Measurements from ENCODE around the gene LRMDA. TPM values are rescaled to one million over a fixed set of nuclear protein-coding genes. Genes with fewer than 3 reads are reported as not detected.

LRMDA gene
- total RNA-seq, 2 experiments from 2014 or later = not detected

DNA sequence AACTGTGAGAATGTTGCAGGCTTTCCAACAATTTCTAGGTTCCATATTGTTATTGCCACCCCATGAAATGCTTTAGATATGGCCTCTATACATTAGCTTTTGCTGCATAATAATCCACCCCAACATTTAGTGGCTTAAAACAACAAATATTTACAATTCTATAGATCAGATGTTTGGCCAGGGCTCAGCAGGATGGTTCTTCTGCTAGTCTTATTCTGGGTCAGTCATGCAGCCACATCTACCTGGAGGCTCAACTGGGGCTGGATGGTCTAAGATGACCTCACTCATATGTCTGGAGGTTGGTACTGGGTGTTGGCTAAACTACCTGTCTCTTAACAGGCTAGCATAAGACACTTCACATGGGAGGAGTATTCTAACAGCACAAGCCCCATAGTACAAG is 607.3 kb downstream of the LRMDA start:
- no peak for TF ChIP-seq CTCF (IDR thresholded peaks at IDR 0.05)
- Histone ChIP-seq H3K36me3 (ENCODE audit: insufficient read depth, low read length) (no peaks in the 10 kb centered on the region), H3K4me3 (ENCODE audit: low read length) (no peak overlapping the region), H3K27me3 (ENCODE audit: control insufficient read depth in 1 of 2, insufficient read depth in 2 of 2, low read length in 2 of 2) (peaks cover 0 to 2% of the 10 kb centered on the region in 2 experiments), H3K4me1 (ENCODE audit: insufficient read depth, low read length) (no peaks in the 10 kb centered on the region), H3K27ac (ENCODE audit: low read depth in 1 of 2, low read length in 2 of 2) (no peak overlapping the region), H3K9me3 (ENCODE audit: control insufficient read depth in 1 of 2, insufficient read depth in 1 of 2, low read length in 2 of 2) (no peaks in the 10 kb centered on the region)
- peaks cover 9% of the 10 kb centered on the region for H3K27me3 Mint-ChIP-seq
- DNase-seq (no peak), ATAC-seq (ENCODE audit: poor library complexity) (no peak)
- peaks cover 4% of the 10 kb centered on the region for H3K4me1 Mint-ChIP-seq (ENCODE audit: low read depth)
- intact Hi-C loops (cut with DNase I, micrococcal nuclease) = loop anchor here in 1 of 2 experiments (5.0 kb wide), 2 partner anchors 264 to 641 kb away; no protein-coding TSS in a partner anchor
- no peaks in the 10 kb centered on the region for H3K9me3 Mint-ChIP-seq
- no peaks in the 10 kb centered on the region for H3K36me3 Mint-ChIP-seq (ENCODE audit: low read depth)
- ChIA-PET CTCF (no interaction called here), POLR2A (no interaction called here)
- H3K4me3 Mint-ChIP-seq = no peak overlapping the region
- H3K27ac Mint-ChIP-seq = no peak overlapping the region

DNA sequence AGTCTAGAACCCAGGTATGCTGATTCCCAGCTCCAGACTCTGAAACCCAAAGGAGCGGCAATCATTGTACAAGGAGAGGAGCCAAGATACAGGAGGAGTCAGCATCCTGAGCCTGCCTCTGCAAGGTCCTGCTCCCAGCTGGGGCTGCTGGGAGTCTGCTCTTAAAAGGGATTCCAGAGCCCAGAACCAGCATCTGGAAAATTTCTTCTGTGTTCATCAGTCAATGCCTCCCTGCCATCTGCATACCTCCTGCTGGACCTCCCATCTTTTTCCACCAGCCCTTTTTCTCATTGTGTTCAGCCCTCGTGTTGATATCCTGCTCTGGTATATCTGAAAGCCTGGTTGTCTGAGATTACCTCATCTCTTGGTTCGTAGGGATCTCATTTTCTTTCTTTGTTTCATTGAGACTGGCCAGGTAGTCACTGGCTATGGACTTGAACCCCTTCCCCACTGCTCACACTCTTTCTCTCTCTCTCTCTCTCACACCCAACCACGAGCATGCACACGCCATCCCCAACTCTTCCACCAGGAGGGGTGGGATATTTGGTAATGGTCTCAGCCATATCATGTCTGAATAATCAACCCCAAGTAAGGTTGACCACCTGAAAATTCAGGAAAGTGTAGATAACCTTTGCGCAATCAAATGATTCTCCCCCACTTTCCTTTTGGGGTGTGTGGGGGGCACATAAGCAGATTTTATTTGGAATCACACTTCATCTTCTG is 608.8 kb downstream of the LRMDA start:
- Histone ChIP-seq H3K27me3 (ENCODE audit: control insufficient read depth in 1 of 2, insufficient read depth in 2 of 2, low read length in 2 of 2) (peaks cover 0 to 2% of the 10 kb centered on the region in 2 experiments), H3K27ac (ENCODE audit: low read depth in 1 of 2, low read length in 2 of 2) (no peak overlapping the region), H3K9me3 (ENCODE audit: control insufficient read depth in 1 of 2, insufficient read depth in 1 of 2, low read length in 2 of 2) (peaks cover 0 to 3% of the 10 kb centered on the region in 2 experiments), H3K4me1 (ENCODE audit: insufficient read depth, low read length) (no peaks in the 10 kb centered on the region), H3K4me3 (ENCODE audit: low read length) (no peak overlapping the region), H3K36me3 (ENCODE audit: insufficient read depth, low read length) (no peaks in the 10 kb centered on the region)
- Mint-ChIP-seq H3K27me3 (no peaks in the 10 kb centered on the region), H3K27ac (no peak overlapping the region), H3K4me3 (no peak overlapping the region), H3K9me3 (no peaks in the 10 kb centered on the region), H3K36me3 (ENCODE audit: low read depth) (no peaks in the 10 kb centered on the region), H3K4me1 (ENCODE audit: low read depth) (peaks cover 4% of the 10 kb centered on the region)
- no peak for DNase-seq
- intact Hi-C loops (cut with DNase I, micrococcal nuclease) = no loop called here
- no peak for TF ChIP-seq CTCF (IDR thresholded peaks at IDR 0.05)
- no peak for ATAC-seq (ENCODE audit: poor library complexity)
- POLR2A ChIA-PET = no interaction called here
- CTCF ChIA-PET = no interaction called here

- Histone ChIP-seq H3K36me3 (ENCODE audit: insufficient read depth, low read length) (no peaks in the 10 kb centered on the region), H3K27ac (ENCODE audit: low read depth in 1 of 2, low read length in 2 of 2) (no peak overlapping the region), H3K9me3 (ENCODE audit: control insufficient read depth in 1 of 2, insufficient read depth in 1 of 2, low read length in 2 of 2) (peaks cover 0 to 3% of the 10 kb centered on the region in 2 experiments), H3K4me3 (ENCODE audit: low read length) (no peak overlapping the region), H3K4me1 (ENCODE audit: insufficient read depth, low read length) (no peaks in the 10 kb centered on the region), H3K27me3 (ENCODE audit: control insufficient read depth in 1 of 2, insufficient read depth in 2 of 2, low read length in 2 of 2) (no peaks in the 10 kb centered on the region)
- CTCF ChIA-PET = no interaction called here
- POLR2A ChIA-PET = no interaction called here
- no peak for TF ChIP-seq CTCF (IDR thresholded peaks at IDR 0.05)
- H3K36me3 Mint-ChIP-seq (ENCODE audit: low read depth) = no peaks in the 10 kb centered on the region
- intact Hi-C loops (cut with DNase I, micrococcal nuclease) = no loop called here
- no peaks in the 10 kb centered on the region for H3K27me3 Mint-ChIP-seq
- H3K27ac Mint-ChIP-seq = no peak overlapping the region
- H3K9me3 Mint-ChIP-seq = no peaks in the 10 kb centered on the region
- no peak overlapping the region for H3K4me3 Mint-ChIP-seq
- H3K4me1 Mint-ChIP-seq (ENCODE audit: low read depth) = peaks cover 4% of the 10 kb centered on the region
- DNase-seq = no peak
- no peak for ATAC-seq (ENCODE audit: poor library complexity)
Observed at GRCh38 chr10:76040830-76041220, 609.4 kb downstream of the LRMDA start.
